ENCODE data around the gene EFNA5.

The EFNA5 gene

DNA sequence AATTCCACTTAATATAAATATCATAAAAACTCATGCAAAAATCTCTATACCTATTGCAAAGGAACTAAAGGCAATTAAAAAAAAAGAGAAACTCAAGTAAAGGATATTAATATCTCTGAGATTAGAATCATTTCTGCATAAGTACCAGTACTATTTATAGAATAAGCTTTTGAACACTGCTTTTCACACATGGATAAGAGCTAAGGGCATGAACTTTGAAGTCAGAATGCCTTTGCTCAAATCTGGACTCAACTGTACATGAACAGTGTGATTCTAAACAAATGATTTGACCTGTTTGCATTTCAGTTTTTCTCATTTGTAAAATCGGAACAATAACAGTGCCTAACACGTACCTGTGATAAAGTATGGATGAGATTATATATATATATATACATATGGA lies 255.9 kb downstream of the EFNA5 start:
- DNase-seq, result no peak

DNA sequence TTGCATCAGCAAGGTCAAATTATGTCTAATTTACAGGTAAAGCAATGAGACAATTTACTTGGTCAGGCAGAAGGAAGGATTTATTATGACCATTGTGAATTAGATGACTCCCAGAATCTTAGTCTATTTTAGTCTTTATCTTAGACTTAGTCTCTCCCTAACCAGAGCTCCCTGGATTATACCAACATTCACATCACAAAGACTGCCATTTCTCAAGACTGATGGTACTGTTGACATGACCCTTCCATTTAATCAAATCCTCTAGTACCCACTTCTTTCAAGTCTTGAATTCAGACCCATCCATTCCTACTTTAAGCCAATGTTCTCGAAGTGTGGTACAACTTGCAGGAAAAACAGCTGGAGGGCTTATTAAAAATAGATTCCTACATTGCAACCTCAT lies 257.0 kb downstream of the EFNA5 start:
- no peak for DNase-seq

DNA sequence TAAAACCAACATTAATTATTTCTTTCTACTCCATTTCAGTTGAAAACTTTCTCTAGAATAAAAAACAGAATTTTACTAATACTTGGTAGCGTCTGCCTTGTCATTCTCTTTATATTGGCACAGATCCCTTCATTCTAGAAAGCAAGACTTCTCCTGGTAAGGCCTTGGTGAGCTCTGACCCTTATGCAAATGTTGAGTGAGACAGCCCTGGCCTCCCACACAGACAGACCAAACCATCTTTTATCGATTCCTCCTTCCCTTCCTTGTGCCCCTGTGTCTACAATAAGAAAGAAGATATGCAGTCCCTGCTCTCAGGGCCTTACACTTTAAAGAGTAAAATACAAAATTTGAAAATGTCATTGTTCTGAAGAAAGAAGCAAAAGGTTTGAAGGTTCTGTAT lies 262.2 kb downstream of the EFNA5 start:
- no peak for DNase-seq

DNA sequence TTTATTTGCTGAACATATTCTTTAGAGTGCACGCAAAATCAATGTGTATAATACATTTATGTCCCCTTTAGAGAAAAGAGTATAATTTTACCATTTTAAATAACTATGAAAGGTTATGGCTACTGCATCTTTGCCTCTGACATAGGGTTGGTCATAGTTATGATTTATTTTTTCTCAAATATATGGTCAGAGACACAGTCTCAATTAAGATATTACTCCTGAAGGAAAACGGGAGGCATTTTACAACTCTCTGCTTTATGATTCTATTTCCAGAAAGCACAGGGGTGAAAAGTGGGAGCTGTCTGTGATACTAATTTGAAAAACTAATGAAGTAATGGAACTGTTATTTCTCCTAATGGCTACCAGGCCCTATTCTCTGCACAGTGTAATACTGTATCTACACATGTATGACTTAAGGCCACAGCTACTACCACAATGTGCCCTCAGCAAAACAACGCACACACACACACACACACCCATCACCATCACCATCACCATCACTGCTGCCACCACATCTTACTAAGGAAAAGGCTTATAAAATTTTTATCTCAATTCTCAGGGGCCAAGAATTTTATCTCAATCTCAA lies 262.9 kb downstream of the EFNA5 start:
- DNase-seq, result no peak

DNA sequence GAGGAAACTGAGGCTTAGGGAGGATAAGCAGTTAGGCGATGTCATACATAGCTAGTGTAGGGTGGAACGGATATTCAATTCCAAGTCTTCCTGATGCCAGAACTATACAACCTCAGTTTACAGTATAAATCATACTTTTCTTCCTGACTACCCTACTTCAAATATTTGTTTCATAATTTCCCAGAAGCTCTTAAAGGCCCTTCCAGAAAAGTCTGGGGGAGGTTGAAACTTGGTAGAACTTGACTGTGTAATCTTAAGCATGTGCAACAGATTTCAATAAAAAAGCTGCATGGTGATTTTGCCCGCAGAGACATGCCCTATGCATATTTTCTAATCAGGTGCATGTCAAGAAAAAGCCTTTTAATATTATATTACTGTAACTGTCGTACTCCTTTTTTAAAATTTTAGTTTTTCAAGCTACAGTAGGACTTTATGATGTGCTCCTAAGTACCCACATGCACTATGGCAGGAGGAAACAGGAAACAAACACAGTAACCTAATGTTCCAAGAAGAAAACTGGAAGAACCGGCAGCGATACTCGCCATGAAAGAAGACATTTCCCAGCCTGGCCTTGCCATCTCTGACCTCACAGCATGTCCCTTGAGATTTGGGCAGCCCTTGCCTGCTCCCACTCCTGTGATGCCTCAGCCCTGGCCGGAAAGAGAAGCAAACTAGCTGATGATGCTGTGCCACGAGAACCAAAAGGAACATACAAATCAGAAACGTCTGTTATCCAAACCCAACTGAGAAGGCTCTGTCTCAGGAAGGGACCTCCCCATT lies 266.0 kb downstream of the EFNA5 start:
- no peak for DNase-seq

DNA sequence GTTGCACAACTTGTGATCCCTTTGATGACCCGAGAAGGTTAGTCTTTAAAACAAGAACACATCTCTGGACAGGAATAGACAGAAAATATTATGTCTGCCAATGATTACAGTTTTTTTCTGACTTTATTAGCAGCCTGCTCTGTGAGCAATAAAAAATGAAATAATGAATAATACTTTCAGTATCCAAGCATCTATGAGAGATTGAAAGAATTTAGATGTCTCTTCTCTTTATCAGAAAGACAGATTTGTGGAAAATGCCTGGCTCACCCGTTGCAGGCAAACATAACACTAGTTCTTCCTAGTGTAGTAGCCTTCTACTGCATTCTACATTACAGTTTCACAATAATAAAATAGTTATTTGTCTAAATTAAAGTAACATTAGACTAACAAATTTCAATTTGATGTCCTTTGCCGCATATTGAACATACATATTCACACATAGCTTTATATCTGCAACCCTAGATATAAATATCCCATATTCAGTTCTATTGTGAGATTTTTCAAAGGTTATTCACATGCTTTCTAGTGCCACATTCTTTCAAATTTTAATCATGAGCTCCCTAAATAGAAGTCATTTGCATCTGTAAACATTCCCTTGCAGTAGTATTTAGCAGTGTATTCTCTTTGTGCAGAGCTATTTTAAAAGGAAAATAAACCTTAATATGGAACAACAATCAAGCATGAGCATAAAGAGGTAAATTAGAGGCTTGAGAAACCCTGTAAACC lies 267.3 kb downstream of the EFNA5 start:
- DNase-seq, result no peak

DNA sequence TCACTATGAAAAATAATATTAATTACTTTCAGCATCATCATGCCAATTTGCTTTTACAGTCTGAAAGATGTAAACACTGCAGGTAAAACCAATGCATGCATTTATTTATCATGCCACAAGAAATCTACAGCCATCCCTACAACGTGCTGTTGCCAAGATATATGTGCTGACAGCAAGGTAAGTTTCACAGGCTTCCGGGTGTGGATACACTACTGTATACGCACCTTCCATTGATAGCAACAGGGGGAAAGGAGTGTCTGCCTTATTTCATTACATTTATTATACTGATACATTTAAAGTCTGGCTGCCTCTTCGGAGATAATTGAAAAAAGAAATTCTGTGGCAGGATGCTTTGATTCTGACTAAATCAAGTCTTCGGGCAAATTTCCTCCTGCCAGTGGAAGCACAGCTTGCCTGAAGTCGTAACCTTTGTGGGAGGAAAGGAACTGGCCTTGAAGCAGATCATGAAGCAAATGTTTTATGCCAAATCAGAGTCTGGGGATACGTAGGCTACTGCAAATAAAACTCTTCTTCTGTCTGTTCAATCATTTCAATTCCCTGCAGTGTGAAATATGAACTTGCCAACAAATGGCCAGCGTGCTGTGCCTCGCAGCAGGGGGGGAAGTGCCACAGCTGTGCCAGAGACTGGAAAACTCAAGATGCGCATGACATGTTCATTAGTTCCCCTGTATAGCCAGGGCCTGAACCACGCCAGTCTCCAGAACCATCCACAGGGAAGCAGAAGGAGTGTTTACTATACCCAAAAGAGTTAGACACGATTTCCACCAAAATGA lies 268.1 kb downstream of the EFNA5 start:
- DNase-seq, result no peak

DNA sequence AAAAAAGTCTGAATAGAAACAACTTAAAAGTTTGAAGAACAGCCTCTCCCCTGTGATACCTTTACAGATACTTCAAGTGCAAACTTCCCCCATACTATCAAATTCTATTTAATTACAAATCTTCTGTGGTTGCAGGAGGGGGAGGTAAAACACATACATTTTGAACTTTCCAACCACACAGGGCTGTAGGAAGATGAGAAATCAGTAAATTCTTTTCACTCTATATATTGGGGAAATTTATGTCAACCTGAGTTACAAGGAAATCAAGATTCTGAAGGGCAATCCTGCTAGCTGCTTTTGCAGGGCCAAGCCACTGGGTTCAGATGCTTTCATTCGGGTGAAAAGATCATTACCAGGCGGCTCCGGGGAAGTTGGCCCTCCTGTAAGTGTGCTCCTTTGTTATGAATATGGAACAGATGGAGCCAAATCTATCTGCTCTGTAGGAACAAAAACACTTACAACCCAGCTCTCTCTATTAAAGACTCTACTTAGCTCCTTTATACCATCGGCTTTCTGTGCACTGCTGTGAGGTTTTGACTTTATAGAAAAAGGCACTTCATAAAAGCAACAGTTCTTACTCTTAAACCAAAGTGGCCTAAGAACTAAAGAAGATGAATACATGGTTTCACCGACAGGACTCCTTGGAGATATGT lies 269.1 kb downstream of the EFNA5 start:
- peak in 1 of 2 experiments; percentile 8 for DNase-seq

DNA sequence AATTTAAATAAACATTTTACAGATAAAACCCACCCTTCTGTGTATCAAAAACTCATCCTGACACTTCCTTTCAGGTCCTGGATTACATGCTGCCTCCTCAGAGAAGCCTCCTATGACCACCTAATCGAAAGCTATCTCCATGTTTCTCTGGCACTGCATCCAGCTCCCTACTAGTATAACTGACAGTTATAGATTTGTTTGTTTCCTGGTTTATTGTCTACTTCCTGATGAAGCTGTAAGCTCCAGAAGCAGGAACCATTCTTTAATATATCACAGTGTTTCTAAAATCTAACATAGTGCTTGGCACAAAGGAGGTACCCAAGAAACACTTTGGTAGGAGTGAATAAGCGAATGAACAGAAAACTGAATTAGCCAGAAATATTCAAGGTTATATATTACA lies 270.4 kb downstream of the EFNA5 start:
- no peak for DNase-seq

DNA sequence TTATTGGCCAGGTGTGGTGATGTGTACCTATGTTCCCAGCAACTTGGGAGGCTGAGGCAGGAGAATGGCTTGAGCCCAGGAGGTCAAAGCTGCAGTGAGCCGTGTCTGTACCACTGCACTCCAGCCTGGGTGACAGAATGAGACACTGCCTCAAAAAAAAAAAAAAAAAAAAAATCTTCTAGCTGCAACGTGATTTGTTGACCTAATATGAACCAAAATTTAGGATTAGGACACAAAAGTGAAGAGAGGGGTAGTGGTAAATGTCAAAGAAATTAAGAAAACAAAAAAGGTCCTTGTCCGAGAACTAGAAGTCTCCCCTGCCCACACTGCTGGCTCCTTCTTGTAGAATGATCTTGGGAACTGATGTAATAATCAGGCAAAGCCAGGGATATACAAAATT lies 272.0 kb downstream of the EFNA5 start:
- no peak for DNase-seq

DNA sequence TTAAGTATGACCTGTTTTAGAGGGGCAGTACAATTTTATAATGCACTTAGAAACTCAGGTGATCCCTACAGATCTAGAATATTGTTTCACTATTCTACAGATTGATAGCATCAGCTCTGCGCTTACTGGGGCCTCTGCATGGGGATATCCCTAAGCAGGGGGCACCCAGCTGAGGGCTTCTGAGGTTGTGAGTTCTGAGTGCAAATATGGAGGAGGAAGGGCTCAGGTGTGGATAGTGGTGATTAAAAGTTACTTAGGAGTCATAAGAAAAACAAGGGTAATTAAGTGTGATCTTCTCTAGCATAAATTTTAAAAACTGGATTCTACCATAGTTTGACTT lies 274.4 kb downstream of the EFNA5 start:
- DNase-seq, result no peak

DNA sequence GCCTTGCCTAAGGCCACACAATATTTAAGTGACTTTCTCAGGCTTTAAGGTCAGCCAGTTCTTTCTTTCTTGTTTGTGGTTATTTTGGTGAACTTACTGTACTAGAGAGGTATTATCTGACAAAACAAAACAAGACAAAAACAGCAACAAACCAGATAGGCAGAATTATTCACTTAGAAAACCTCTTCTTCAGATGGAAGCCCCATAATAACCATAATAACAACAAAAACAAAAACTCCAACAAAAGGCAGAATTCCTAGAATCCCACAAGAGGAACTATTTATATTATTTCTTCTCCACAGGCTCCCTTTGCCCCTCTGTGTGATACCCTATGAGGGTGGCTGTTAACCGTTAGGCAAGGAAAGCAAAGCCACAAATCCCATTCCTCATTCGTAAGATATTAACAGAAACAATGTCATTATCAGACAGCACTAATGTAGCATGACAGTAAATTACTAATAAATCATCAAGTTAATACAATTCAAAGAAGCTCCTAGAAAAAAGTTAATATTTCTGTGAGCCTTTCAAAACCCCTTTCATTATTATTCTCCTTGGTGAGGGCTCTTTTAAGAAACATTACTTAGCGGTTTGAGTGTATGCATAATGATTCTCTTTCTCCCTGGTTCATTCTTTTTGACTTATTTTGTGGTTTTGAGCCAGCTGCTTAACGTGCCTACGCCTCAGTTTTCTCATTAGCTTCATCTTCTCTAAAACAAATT lies 274.9 kb downstream of the EFNA5 start:
- DNase-seq, result no peak

DNA sequence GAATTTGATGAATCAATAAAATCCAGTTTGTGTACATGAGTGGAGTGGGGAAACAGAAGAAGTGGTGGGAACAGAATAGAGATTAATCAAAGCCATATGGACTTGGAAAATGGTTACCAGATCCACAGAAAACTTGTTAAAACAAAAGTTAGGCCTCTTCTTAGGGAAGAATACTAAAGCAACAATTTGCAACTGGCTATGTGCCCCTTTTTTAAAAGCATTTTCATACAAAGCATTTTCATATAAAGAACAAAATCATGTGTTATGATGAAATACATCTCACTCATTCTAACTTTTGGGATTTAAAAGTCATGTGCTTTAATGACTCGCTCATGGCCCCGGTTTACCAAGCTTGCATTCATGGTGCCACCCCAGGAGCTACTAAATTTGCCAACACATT lies 276.9 kb downstream of the EFNA5 start:
- no peak for DNase-seq

DNA sequence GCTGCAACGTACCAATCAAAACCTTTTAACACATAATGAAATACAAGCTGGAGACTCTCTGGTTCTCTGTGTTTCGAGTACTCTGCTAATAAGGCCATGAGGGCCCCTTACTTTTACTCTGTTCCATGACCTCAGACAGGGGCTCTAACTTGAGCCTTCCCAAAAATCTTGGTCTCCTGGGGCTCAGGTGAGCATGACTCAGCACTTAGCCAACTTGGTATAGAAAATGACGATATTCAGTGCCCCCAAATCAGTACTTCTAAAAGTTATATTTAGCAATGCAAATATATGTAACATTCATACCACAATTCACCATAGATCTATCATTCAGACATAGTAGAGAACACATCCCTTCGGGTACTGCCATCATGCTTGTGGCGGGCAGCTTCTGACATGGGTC lies 278.9 kb downstream of the EFNA5 start:
- no peak for DNase-seq

DNA sequence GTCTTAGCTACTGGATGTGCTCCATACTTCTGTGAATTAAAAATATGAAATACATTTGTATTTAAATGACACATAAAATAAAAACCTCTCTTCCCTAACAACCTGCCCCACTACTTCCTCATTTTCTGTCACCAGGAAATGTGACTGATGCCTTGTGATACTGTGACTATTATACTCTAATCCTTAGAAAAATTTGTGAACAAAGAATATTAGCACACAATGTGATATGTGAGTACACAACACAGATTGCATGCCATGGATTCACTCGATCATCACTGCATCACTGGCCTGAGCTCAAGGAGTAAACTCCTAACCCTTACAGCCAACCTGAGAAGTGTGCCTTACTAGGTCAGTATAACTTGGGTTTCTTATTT lies 281.0 kb downstream of the EFNA5 start:
- no peak for DNase-seq

DNA sequence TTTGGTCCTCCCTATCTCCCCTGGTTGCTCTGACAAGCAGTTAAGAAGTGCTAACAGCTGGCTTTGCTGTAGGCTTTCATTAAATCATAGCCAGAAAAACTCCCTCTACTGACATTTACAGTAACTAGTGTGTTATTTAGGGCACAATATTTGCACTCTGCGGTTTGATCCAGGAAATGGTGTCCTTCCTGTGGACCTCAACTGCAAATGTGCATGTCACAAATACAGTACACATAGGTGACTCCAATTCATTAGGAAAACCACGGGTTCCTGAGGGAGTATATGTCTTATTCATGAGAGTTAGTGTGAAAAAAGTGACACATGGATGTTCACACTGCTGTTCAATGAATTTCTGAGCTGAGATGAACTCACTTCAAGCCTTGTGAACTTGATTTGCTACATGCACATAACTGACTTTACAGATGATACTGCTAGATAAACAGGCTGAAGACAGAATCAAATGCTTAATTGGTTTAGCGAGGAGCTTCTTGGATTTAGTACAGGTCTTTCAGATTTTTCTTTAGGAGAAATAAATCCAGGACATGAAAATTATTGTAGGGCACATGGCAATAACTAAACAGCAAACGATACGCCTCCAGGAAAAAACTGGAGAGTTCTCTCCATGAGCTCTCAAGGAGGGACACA lies 281.5 kb downstream of the EFNA5 start:
- DNase-seq, result no peak

DNA sequence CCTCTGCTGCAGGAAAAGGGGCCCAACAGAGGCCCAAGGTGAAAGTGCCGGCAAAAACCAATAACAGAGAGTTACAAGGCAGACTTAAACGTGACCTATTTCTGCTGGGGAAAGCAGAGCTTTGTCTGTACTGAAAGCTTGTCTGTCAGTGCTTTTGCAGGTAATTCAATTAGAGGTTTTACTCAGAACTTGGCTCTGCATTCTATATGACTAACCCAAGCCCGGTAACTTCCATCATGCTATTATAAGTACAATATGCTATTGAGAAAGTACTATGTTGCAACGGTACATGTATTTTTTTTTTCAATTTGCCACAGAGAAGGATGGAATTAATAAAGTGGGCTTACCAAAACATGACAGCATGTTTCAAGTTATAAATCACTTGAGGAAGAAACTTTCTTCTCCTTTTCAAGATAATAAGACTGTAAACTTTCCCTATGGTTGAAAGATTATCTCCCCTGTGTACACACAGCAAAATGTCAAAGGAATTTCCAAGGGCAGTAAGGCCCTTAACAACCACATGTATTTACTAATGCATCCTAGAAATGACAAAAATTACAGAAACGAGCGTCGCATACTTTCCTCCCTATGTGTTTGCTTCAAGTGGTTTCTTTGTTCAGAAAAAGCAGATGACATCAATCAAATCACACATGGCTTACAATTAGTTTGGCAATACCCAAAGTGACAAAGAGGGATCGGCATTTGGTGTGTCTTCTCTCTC lies 282.4 kb downstream of the EFNA5 start:
- DNase-seq, result no peak

DNA sequence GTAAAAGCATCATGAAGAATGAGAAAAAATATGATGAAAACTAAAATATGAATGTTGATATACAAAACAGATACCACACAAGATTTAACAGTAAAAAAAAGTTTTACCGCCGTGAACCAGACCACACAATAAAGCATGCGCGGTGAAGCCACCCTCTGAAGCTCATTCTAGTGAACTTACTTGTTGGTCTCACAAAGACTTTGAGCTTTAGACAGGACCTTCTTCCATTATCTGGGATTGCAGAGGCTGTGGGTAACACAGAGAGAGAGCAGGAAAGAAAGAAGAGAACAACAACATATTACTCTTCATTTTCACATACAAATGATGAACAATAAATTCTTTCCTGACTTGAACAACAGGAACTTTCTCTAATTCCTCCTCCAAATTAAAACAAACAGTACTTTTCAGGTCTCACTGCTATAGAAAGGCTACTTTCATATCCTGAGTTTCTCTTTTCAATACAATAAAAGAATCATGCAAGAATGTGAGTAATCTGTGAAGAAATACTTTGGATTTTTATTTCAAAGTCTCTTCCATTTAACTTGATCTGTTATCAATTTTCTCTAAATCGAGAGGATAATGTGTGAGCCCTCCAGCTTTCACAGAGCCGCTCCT lies 283.1 kb downstream of the EFNA5 start:
- DNase-seq, result no peak

DNA sequence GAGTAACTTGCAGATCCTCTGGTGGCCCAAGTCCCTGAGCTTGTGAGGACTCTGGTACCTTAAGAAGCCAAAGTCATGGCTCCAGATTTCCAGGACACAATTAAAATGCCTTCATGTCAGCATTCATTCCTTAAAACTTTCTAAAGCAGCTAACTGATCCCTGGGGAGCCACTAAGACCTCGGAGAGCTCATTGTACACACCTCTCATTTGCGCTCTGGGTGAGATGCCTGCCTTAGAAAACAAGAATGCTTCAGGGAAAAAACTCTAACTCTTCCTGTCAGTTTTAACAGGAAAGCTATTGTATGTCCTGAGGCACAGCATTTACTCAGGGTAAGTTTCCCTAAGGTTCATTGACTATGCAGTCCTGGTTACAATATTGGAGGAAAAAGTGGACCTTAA lies 285.0 kb downstream of the EFNA5 start:
- DNase-seq, result no peak

DNA sequence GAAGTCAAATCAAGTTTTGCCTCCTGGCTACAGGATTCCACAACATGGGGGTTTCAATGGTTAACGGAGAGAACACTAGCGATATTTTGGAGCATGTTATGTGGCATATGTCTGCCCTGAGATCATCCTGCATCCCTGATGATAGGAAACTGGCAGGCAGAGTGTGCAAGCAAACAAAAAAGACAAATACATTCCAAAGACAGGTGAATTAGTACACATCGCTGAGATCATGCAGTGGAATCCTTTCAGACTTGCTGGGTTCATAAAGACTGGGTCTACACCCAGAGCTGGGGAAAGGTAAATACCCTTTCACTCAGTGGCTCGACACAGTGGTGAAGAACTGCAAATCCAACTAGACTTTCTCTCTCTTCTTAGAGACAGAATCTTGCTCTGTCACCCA lies 286.5 kb downstream of the EFNA5 start:
- no peak for DNase-seq

DNA sequence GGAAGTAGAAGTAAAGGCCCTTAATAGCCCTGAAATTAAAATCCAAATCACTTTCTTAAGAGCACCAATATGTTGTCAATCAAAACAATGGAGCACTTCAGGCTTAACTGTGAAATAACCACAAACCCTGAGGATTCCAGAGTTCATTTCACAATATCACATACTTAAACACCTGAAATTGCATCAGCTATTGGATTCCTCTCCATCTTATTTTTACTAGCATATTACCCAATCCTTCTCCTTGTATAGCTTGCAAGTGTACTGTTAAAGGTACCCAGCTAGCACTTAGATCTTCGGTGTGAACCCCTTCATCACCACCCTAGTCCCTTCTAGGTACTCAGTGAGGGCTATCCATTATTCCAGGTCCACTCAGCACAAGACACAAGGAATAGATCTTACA lies 287.3 kb downstream of the EFNA5 start:
- no peak for DNase-seq
